ENCODE results near the gene ASB10. TPM values are rescaled to one million over a fixed set of nuclear protein-coding genes. Genes with fewer than 3 reads are reported as not detected.
A peak's percentile ranks its signal among the peaks of the same experiment; 100 is the strongest.

Gene ASB10
- total RNA-seq, 3 donors from 2014 or later (not counting 1 experiment from before 2014, with no cell fraction given) = not detected

DNA sequence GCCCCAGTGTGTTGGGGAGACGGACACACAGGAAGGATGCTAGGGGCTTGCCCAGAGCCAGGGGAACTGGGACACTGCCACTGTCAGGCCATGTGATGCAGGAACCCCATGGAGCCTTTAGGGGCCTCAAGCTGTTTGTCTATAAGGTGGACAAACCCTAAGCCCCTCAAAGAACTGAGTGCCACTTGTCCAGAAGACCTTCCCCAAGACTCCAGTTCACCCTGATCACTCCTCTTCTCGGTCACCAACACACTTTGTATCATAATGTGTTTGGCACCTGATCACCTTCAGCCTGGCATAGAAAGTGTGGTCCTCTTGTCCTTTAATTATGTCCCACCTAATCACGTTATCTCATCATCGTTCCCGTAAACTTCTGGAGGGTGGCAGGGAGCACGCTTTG, 22.5 kb upstream of the ASB10 start:
- Mint-ChIP-seq H3K4me3 (no peak overlapping the region), H3K36me3 (no peaks in the 10 kb centered on the region), H3K9me3 (no peaks in the 10 kb centered on the region), H3K27me3 (ENCODE audit: low read depth in 2 of 2) (peaks cover 0 to 6% of the 10 kb centered on the region in 2 donors), H3K4me1 (peaks cover 22% of the 10 kb centered on the region in 2 donors), H3K27ac (no peak overlapping the region)
- H3K9me3 ChIP-seq (ENCODE audit: control insufficient read depth, insufficient read depth, low read length) = no peaks in the 10 kb centered on the region
- H3K27me3 ChIP-seq (ENCODE audit: control insufficient read depth, insufficient read depth, low read length) = no peaks in the 10 kb centered on the region
- TF ChIP-seq CTCF (IDR thresholded peaks at IDR 0.05) = no peak
- peaks cover 14% of the 10 kb centered on the region for H3K36me3 ChIP-seq (ENCODE audit: control insufficient read depth, insufficient read depth, low read length)
- 96% methylated on average over 6 of the region's 6 CpGs for WGBS (ENCODE audit: insufficient coverage)
- H3K27ac ChIP-seq (ENCODE audit: low read length) = no peak overlapping the region
- no peak for ATAC-seq
- peaks cover 24% of the 10 kb centered on the region for H3K4me1 ChIP-seq (ENCODE audit: control insufficient read depth, insufficient read depth, low read length)
- H3K4me3 ChIP-seq (ENCODE audit: low read length) = no peak overlapping the region
- DNase-seq = no peak
- intact Hi-C loops (cut with micrococcal nuclease) = no loop called here

- H3K36me3 ChIP-seq (ENCODE audit: control insufficient read depth, insufficient read depth, low read length) = peaks cover 3% of the 10 kb centered on the region
- peaks cover 22% of the 10 kb centered on the region in 2 donors for H3K4me1 Mint-ChIP-seq
- no peak overlapping the region for H3K4me3 ChIP-seq (ENCODE audit: low read length)
- H3K9me3 Mint-ChIP-seq = no peaks in the 10 kb centered on the region
- H3K27ac ChIP-seq (ENCODE audit: low read length) = peak overlapping the region; percentile 39
- H3K36me3 Mint-ChIP-seq = no peaks in the 10 kb centered on the region
- peaks cover 24% of the 10 kb centered on the region for H3K4me1 ChIP-seq (ENCODE audit: control insufficient read depth, insufficient read depth, low read length)
- no peak for DNase-seq
- H3K4me3 Mint-ChIP-seq = no peak overlapping the region
- WGBS (ENCODE audit: insufficient coverage) = 91% methylated on average over 7 of the region's 9 CpGs
- no peak for TF ChIP-seq CTCF (IDR thresholded peaks at IDR 0.05)
- no peak overlapping the region for H3K27ac Mint-ChIP-seq
- intact Hi-C loops (cut with micrococcal nuclease) = no loop called here
- H3K27me3 Mint-ChIP-seq (ENCODE audit: low read depth in 2 of 2) = peaks cover 0 to 9% of the 10 kb centered on the region in 2 donors
- no peak for ATAC-seq
- no peaks in the 10 kb centered on the region for H3K9me3 ChIP-seq (ENCODE audit: control insufficient read depth, insufficient read depth, low read length)
- H3K27me3 ChIP-seq (ENCODE audit: control insufficient read depth, insufficient read depth, low read length) = no peaks in the 10 kb centered on the region
Observed at GRCh38 chr7:151208253-151208862, 21.3 kb upstream of the ASB10 start.

DNA sequence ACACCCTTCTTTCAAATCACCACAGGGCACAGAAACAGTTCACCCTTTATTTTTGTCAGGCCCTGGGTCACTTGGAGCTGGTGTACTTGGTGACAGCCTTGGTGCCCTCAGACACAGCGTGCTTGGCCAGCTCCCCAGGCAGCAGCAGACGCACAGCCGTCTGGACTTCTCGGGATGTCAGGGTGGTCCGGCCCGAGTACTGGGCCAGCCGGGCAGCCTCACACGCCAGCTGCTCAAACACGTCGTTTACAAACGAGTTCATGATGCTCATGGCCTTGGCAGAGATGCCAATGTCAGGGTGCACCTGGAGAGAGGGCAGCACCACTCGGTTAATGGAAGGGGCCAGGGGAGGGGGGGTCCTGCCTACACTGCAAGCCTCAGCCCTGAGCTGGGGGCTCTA, 20.8 kb upstream of the ASB10 start:
- Mint-ChIP-seq H3K36me3 (no peaks in the 10 kb centered on the region), H3K4me1 (peaks cover 22% of the 10 kb centered on the region in 2 donors)
- WGBS (ENCODE audit: insufficient coverage) = 88% methylated on average over 12 of the region's 12 CpGs

More for the DNA sequence above, 20.8 kb upstream of the ASB10 start:
- H3K27ac Mint-ChIP-seq = no peak overlapping the region
- intact Hi-C loops (cut with micrococcal nuclease) = no loop called here
- peaks cover 0 to 9% of the 10 kb centered on the region in 2 donors for H3K27me3 Mint-ChIP-seq (ENCODE audit: low read depth in 2 of 2)
- H3K27ac ChIP-seq (ENCODE audit: low read length) = peak overlapping the region; percentile 39
- no peak overlapping the region for H3K4me3 Mint-ChIP-seq
- DNase-seq (no peak), ATAC-seq (no peak)
- TF ChIP-seq CTCF (IDR thresholded peaks at IDR 0.05) = no peak
- no peaks in the 10 kb centered on the region for H3K9me3 ChIP-seq (ENCODE audit: control insufficient read depth, insufficient read depth, low read length)
- no peaks in the 10 kb centered on the region for H3K9me3 Mint-ChIP-seq
- H3K4me3 ChIP-seq (ENCODE audit: low read length) = no peak overlapping the region
- no peaks in the 10 kb centered on the region for H3K27me3 ChIP-seq (ENCODE audit: control insufficient read depth, insufficient read depth, low read length)
- H3K4me1 ChIP-seq (ENCODE audit: control insufficient read depth, insufficient read depth, low read length) = peaks cover 24% of the 10 kb centered on the region
- no peaks in the 10 kb centered on the region for H3K36me3 ChIP-seq (ENCODE audit: control insufficient read depth, insufficient read depth, low read length)

Data from natural killer cell (primary cell).